AG04450 (cell line): ENCODE measurements around the gene IGFBP3. TPM values are rescaled to one million over a fixed set of nuclear protein-coding genes. Genes with fewer than 3 reads are reported as not detected.

Experiments used
- CTCF ChIA-PET: fragments of 300-600, 350-600 bp; formaldehyde crosslinking; extraction: SDS; loops from one replicate; lab custom pipeline; 2022; ENCODE audit warnings: antibody characterized with exemption, inconsistent platforms; lab: Charles Lee
- POLR2A ChIA-PET: fragments of 350-600 bp; formaldehyde crosslinking; extraction: SDS; loops from one replicate; lab custom pipeline; 2021; ENCODE audit warnings: antibody characterized with exemption, inconsistent platforms; lab: Yijun Ruan, JAX
- DNase-seq: peaks from one replicate; pipeline ENCODE4 v3.0.0-alpha.2; 2011; ENCODE audit warnings: low read depth, low spot score
- H3K27ac ChIP-seq: one replicate; pipeline ENCODE4 v1.5.1; 2012; ENCODE audit warnings: low read depth, low read length, control low read depth
- H3K27me3 ChIP-seq: one replicate; pipeline ENCODE4 v1.6.0; 2012; ENCODE audit warnings: low read length; ENCODE audit not compliant: control insufficient read depth, insufficient read depth
- H3K4me3 ChIP-seq: 2 replicates; pipeline ENCODE4 v1.5.1; 2011; ENCODE audit warnings: mild to moderate bottlenecking, low read depth, low read length, control low read depth
- H3K9me3 ChIP-seq: 2 replicates; pipeline ENCODE4 v1.5.1; 2012; ENCODE audit warnings: low read length; ENCODE audit not compliant: control insufficient read depth, insufficient read depth
- CTCF ChIP-seq: IDR thresholded peaks from 2 replicates; pipeline ENCODE4 v1.5.1; 2011; ENCODE audit warnings: low read depth, low read length, control low read depth, inconsistent platforms
- polyA plus RNA-seq: library from polyadenylated mRNA; depleted of rRNA; stranded (reverse); fragments of >200 nt; gene quantifications from 2 replicates; pipeline ENCODE4 v1.2.3, GENCODE V29; 2011

The IGFBP3 gene
- polyA plus RNA-seq, 1 experiment = 220 TPM

DNA sequence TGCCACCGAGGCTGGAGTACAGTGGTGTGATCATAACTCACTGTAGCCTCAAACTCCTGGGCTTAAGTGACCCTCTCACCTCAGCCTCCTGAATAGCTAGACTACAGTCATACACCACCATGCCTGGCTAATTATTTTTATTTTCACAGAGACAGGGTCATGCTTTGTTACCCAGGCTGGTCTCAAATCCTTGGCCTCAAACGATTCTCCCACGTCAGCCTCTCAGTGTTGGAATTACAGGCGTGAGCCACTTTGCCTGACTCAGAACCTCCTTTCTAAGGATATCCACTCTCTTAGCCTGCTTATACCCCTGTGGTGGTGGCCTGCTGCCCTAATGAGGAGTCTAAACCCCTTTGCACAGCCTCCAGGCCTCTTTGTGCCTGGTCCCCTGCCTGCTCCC lies 36.9 kb downstream of the IGFBP3 start:
- no peak for DNase-seq
- no peak for TF ChIP-seq CTCF
- no peaks in the 10 kb centered on the region for H3K9me3 ChIP-seq
- no peak overlapping the region for H3K4me3 ChIP-seq
- ChIA-PET POLR2A (no interaction called here), CTCF (no interaction called here)
- no peak overlapping the region for H3K27ac ChIP-seq
- peaks cover 4% of the 10 kb centered on the region for H3K27me3 ChIP-seq

GRCh38 chr7:45882465-45882810 lies 38.6 kb downstream of the IGFBP3 start:
- Histone ChIP-seq H3K9me3 (peaks cover 12% of the 10 kb centered on the region), H3K27me3 (no peaks in the 10 kb centered on the region), H3K27ac (peak overlapping the region; percentile 54), H3K4me3 (no peak overlapping the region)
- DNase-seq = no peak
- POLR2A ChIA-PET = interaction anchor here (0.7 kb wide), 1 partner anchor 28 kb away, joined by 3 read pairs; no protein-coding TSS in a partner anchor
- TF ChIP-seq CTCF = no peak
- CTCF ChIA-PET = interaction anchor here (0.8 to 1.7 kb wide), 2 partner anchors 8 to 11 kb away, joined by 3 to 12 read pairs; no protein-coding TSS in a partner anchor

DNA sequence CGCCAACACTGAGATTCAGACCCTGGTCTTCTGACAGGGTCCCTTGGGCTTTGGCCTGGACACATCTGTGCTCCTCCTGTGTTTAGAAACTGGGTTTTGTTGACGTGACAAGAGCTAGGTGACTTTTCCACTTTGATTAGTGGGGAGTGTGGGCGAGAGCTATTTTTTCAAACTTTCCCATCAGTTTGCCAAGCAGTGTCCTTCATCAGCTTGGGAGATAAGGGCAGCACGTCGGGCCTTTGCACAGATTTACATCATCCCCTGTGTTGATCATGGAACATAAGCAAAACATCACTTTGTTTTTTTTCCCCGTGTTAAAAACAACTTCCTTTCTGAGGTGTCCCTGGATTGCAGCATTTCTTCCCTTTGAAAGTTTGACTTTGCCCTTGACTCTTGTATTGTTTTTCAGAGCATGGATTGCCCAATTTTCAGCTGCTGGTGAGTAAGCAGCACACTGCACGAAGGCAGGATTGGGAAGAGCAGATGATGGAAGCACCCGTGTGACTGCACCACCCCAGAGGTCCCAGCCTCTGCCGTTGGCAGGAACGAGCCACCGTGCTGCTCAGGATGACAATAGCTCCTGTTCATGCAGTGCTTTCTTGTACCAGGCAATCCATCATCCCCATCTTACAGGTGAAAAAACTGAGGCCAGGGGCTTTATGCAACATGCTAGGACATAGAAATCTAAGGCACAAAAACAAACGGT lies 39.2 kb downstream of the IGFBP3 start:
- peaks cover 12% of the 10 kb centered on the region for H3K9me3 ChIP-seq
- DNase-seq = peak; percentile 55
- CTCF ChIA-PET = interaction anchor here (0.8 to 1.7 kb wide), 2 partner anchors 9 to 10 kb away, joined by 3 to 12 read pairs; no protein-coding TSS in a partner anchor
- no peaks in the 10 kb centered on the region for H3K27me3 ChIP-seq
- peak overlapping the region; percentile 54 for H3K27ac ChIP-seq
- H3K4me3 ChIP-seq = no peak overlapping the region
- POLR2A ChIA-PET = interaction anchor here (0.7 kb wide), 1 partner anchor 29 kb away, joined by 3 read pairs; no protein-coding TSS in a partner anchor
- no peak for TF ChIP-seq CTCF

DNA sequence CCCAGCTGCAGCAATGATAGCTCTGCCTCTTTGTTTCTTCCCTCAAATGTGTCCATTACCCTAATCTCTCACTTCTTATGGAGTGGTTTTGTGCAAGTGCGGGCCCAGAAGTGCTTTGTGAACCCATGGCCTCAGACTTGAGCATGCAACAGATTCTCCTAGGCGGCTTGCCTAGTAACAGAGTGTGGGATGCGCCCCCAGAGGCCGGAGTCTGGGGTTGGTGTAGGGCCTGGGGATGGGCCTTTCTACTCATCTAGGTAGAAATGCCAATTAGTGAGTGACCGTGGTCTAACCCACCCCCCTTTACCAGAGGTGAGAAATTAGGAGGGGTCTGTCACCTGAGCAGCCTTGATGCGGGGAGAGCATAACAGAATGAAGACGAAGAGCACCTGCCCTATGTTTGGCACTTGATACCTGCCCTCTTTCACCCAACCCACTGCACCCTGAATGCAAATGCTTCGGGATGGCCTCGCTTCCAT lies 39.8 kb downstream of the IGFBP3 start:
- no peaks in the 10 kb centered on the region for H3K27me3 ChIP-seq
- DNase-seq = no peak
- CTCF ChIA-PET = interaction anchor here (1.7 kb wide), 1 partner anchor 9 kb away, joined by 12 read pairs; no protein-coding TSS in a partner anchor
- H3K9me3 ChIP-seq = peaks cover 17% of the 10 kb centered on the region
- POLR2A ChIA-PET = no interaction called here
- TF ChIP-seq CTCF = no peak
- no peak overlapping the region for H3K4me3 ChIP-seq
- peak overlapping the region; percentile 40 for H3K27ac ChIP-seq

DNA sequence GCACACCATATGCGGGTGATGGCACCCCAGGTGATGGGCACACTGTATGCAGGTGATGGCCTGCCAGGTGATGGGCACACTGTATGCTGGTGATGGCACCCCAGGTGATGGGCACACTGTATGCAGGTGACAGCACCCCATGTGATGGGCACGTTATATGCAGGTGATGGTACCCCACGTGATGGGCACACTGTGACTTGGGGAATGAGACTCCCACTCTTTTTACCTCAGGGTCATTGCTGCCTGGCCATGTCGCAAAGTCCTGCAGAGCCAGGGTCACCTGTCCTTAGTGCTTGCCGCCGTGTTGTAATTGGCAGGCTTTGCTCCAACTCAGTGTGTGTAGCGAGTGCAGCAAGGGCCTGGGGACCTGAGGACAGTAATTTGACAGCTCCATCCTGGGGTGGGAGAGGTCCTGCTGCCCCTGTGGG lies 40.6 kb downstream of the IGFBP3 start:
- TF ChIP-seq CTCF = no peak
- Histone ChIP-seq H3K4me3 (no peak overlapping the region), H3K9me3 (peaks cover 17% of the 10 kb centered on the region), H3K27me3 (no peaks in the 10 kb centered on the region), H3K27ac (no peak overlapping the region)
- POLR2A ChIA-PET = no interaction called here
- no peak for DNase-seq
- CTCF ChIA-PET = no interaction called here
